ENCODE results near the gene PROB1.
"Not testable (repeated sequence)": the region's sequence is repeated elsewhere in the genome, so short reads cannot be mapped to it uniquely, and the experiment has no call there.

Gene PROB1

GRCh38 chr5:139409116-139409515, 14.2 kb upstream of the PROB1 start:
- not testable (repeated sequence) for ATAC-seq

GRCh38 chr5:139408191-139408590, 13.3 kb upstream of the PROB1 start:
- no peak for ATAC-seq
- no peak for TF ChIP-seq CSRNP3 (CRISPR knock-in tag; IDR thresholded peaks at IDR 0.05)

- TF ChIP-seq OSR1 (CRISPR knock-in tag; IDR thresholded peaks at IDR 0.05) = no peak
- no peak for TF ChIP-seq PATZ1 (CRISPR knock-in tag; IDR thresholded peaks at IDR 0.05; ENCODE audit: borderline replicate concordance)
- no peak for TF ChIP-seq TSHZ2 (CRISPR knock-in tag; IDR thresholded peaks at IDR 0.05)
- TF ChIP-seq PPARA (CRISPR knock-in tag; IDR thresholded peaks at IDR 0.05; ENCODE audit: borderline replicate concordance) = no peak
- TF ChIP-seq GLIS3 (CRISPR knock-in tag; IDR thresholded peaks at IDR 0.05) = no peak
- no peak for TF ChIP-seq ARNTL (CRISPR knock-in tag; IDR thresholded peaks at IDR 0.05; ENCODE audit: borderline replicate concordance, low read depth)
- TF ChIP-seq CSDC2 (CRISPR knock-in tag; IDR thresholded peaks at IDR 0.05) = no peak
- no peak for TF ChIP-seq ZFP3 (CRISPR knock-in tag; IDR thresholded peaks at IDR 0.05)
- TF ChIP-seq BACH2 (CRISPR knock-in tag; IDR thresholded peaks at IDR 0.05; ENCODE audit: borderline replicate concordance) = no peak
- TF ChIP-seq POU6F1 (CRISPR knock-in tag; IDR thresholded peaks at IDR 0.05; ENCODE audit: borderline replicate concordance, low read depth) = no peak
- no peak for TF ChIP-seq ZNF565 (CRISPR knock-in tag; conservative IDR thresholded peaks at IDR 0.05; ENCODE audit: low read depth)
- TF ChIP-seq SNAI2 (CRISPR knock-in tag; IDR thresholded peaks at IDR 0.05) = no peak
- ATAC-seq = no peak
Observed at GRCh38 chr5:139407517-139407916, 12.6 kb upstream of the PROB1 start.

GRCh38 chr5:139406963-139407362, 12.1 kb upstream of the PROB1 start:
- TF ChIP-seq ZNF8 (CRISPR knock-in tag; IDR thresholded peaks at IDR 0.05) (no peak), SNAI2 (CRISPR knock-in tag; IDR thresholded peaks at IDR 0.05) (no peak), ESRRG (CRISPR knock-in tag; IDR thresholded peaks at IDR 0.05) (no peak), TCF4 (CRISPR knock-in tag; IDR thresholded peaks at IDR 0.05; ENCODE audit: borderline replicate concordance) (no peak), PATZ1 (CRISPR knock-in tag; IDR thresholded peaks at IDR 0.05; ENCODE audit: borderline replicate concordance) (no peak), TOX (CRISPR knock-in tag; IDR thresholded peaks at IDR 0.05; ENCODE audit: borderline replicate concordance) (no peak), ISL1 (CRISPR knock-in tag; IDR thresholded peaks at IDR 0.05) (no peak), ARNTL (CRISPR knock-in tag; IDR thresholded peaks at IDR 0.05; ENCODE audit: borderline replicate concordance, low read depth) (no peak), GLIS3 (CRISPR knock-in tag; IDR thresholded peaks at IDR 0.05) (no peak), TSHZ2 (CRISPR knock-in tag; IDR thresholded peaks at IDR 0.05) (no peak), CSDC2 (CRISPR knock-in tag; IDR thresholded peaks at IDR 0.05) (no peak), ZFP30 (CRISPR knock-in tag; IDR thresholded peaks at IDR 0.05) (no peak)
- ATAC-seq = no peak

Data from SK-N-SH treated with all-trans-retinoic acid at 6 μM for 48 hours (cell line).